Endothelial cell of umbilical vein (primary cell): ENCODE results near the gene SYTL4. TPM values are rescaled to one million over a fixed set of nuclear protein-coding genes. Genes with fewer than 3 reads are reported as not detected.
"Not testable (repeated sequence)": the region's sequence is repeated elsewhere in the genome, so short reads cannot be mapped to it uniquely, and the experiment has no call there.

Source experiments
- Bru-seq: library from RNA; stranded (reverse); fragments of 400-500 nt; gene quantifications from one replicate; lab custom pipeline; 2021; lab: Mats Ljungman, UMichigan
- BruChase-seq, 2 experiments: library from RNA; stranded (reverse); fragments of 400-500 nt; gene quantifications; one replicate each; lab custom pipeline; 2021; lab: Mats Ljungman, UMichigan
- BruUV-seq: library from RNA; stranded (reverse); fragments of 400-500 nt; replicated peaks from 2 replicates; lab custom pipeline; 2021; lab: Mats Ljungman, UMichigan
- CTCF ChIA-PET: fragments of 300-600, 350-600 bp; sonication (Branson Sonifier 250); formaldehyde crosslinking; loops from one replicate; lab custom pipeline; 2021; ENCODE audit warnings: antibody characterized with exemption, inconsistent platforms; lab: Charles Lee
- POLR2A ChIA-PET: fragments of 300-600, 350-600 bp; sonication (Branson Sonifier 250); formaldehyde crosslinking; loops from one replicate; lab custom pipeline; 2021; ENCODE audit warnings: antibody characterized with exemption, inconsistent platforms; lab: Charles Lee
- DNase-seq: peaks from one replicate; pipeline ENCODE4 v3.0.0-alpha.2; 2011; ENCODE audit warnings: low read depth, low spot score
- FAIRE-seq: peaks from 2 replicates; lab custom pipeline; 2011; peaks lifted over from hg19 to GRCh38; lab: Jason Lieb, UNC
- H2AFZ ChIP-seq: 2 replicates; pipeline ENCODE4 v1.6.0; 2012; ENCODE audit warnings: low read depth, low read length, control low read depth, inconsistent platforms
- H3K27ac ChIP-seq: 2 replicates; pipeline ENCODE4 v1.5.1; 2011; ENCODE audit warnings: low read depth, mild to moderate bottlenecking, control low read depth, low read length, moderate library complexity; ENCODE audit not compliant: insufficient read depth
- H3K27me3 ChIP-seq, 2 experiments: 2 replicates each; pipeline versions ENCODE4 v1.6.0 to v1.6.1; 2011; ENCODE audit warnings: low read length in 2 of 2, mixed read lengths in 1 of 2; ENCODE audit not compliant: control insufficient read depth in 2 of 2, insufficient read depth in 2 of 2
- H3K36me3 ChIP-seq, 2 experiments: 2 replicates in 1 of 2; 3 replicates in 1 of 2; pipeline ENCODE4 v1.5.1; 2011; ENCODE audit warnings: low read length in 2 of 2, mild to moderate bottlenecking in 1 of 2, moderate library complexity in 1 of 2; ENCODE audit not compliant: control insufficient read depth in 2 of 2, insufficient read depth in 2 of 2; ENCODE audit errors: extremely low read depth in 1 of 2
- H3K4me1 ChIP-seq: 3 replicates; pipeline ENCODE4 v1.5.1; 2011; ENCODE audit warnings: mild to moderate bottlenecking, low read length; ENCODE audit not compliant: control insufficient read depth, insufficient read depth; ENCODE audit errors: extremely low read depth
- H3K4me2 ChIP-seq: 2 replicates; pipeline ENCODE4 v1.6.1; 2011; ENCODE audit warnings: low read length, control low read depth, mixed read lengths; ENCODE audit not compliant: insufficient read depth
- H3K4me3 ChIP-seq, 3 experiments: fragments of 200-600 bp in 1 of 3; sonication (generic), shearing (Covaris generic) in 1 of 3; replicated peaks in 1 of 3; 2 replicates each; pipeline ENCODE4 v1.5.1; 2011 to 2016; ENCODE audit warnings: control low read depth in 3 of 3, low read length in 3 of 3, mild to moderate bottlenecking in 2 of 3, inconsistent platforms in 1 of 3, low read depth in 1 of 3, moderate library complexity in 1 of 3; ENCODE audit not compliant: insufficient read depth in 1 of 3
- H3K79me2 ChIP-seq: 2 replicates; pipeline ENCODE4 v1.6.0; 2012; ENCODE audit warnings: low read length, inconsistent platforms; ENCODE audit not compliant: control insufficient read depth, insufficient read depth
- H3K9ac ChIP-seq: replicated peaks from 2 replicates; pipeline ENCODE3; 2011; ENCODE audit warnings: low read length, control low read depth; ENCODE audit not compliant: insufficient read depth; ENCODE audit errors: extremely low read depth
- H3K9me1 ChIP-seq: replicated peaks from 3 replicates; pipeline ENCODE4 v1.6.0; 2011; ENCODE audit warnings: mild to moderate bottlenecking, low read length; ENCODE audit not compliant: control insufficient read depth, insufficient read depth; ENCODE audit errors: extremely low read depth
- H3K9me3 ChIP-seq: replicated peaks from 2 replicates; pipeline ENCODE4 v1.5.1; 2012; ENCODE audit warnings: low read length, inconsistent platforms; ENCODE audit not compliant: control insufficient read depth, insufficient read depth
- H4K20me1 ChIP-seq: replicated peaks from 2 replicates; pipeline ENCODE3; 2011; ENCODE audit warnings: mild to moderate bottlenecking, low read length; ENCODE audit not compliant: control insufficient read depth, insufficient read depth; ENCODE audit errors: extremely low read depth
- EZH2 ChIP-seq: IDR thresholded peaks from 2 replicates; pipeline ENCODE4 v1.6.1; 2012; ENCODE audit warnings: borderline replicate concordance, low read depth, mild to moderate bottlenecking, moderate library complexity, low read length, inconsistent platforms; ENCODE audit not compliant: severe bottlenecking
- FOS ChIP-seq: IDR thresholded peaks from 2 replicates; pipeline ENCODE4 v1.6.1; 2011; ENCODE audit warnings: mild to moderate bottlenecking, low read length, moderate library complexity, borderline replicate concordance; ENCODE audit not compliant: insufficient read depth
- GATA2 ChIP-seq: IDR thresholded peaks from 2 replicates; pipeline ENCODE4 v1.7.0; 2011; ENCODE audit warnings: low read depth, mild to moderate bottlenecking, moderate library complexity, mixed read lengths, low read length; ENCODE audit not compliant: insufficient read length, insufficient read depth
- JUN ChIP-seq: IDR thresholded peaks from 2 replicates; pipeline ENCODE4 v1.6.1; 2011; ENCODE audit warnings: borderline replicate concordance, low read depth; ENCODE audit not compliant: insufficient read length, insufficient read depth
- MAX ChIP-seq: IDR thresholded peaks from 2 replicates; pipeline ENCODE4 v1.6.1; 2011; ENCODE audit not compliant: insufficient read depth, insufficient read length
- MYC ChIP-seq: IDR thresholded peaks from one replicate; pipeline ENCODE4 v1.6.1; 2011; ENCODE audit warnings: mild to moderate bottlenecking, low read depth, low read length
- POLR2A ChIP-seq: IDR thresholded peaks from 2 replicates; pipeline ENCODE4 v1.6.1; 2012; ENCODE audit warnings: low read depth, mild to moderate bottlenecking, control low read depth, low read length
- POLR2AphosphoS5 ChIP-seq: IDR thresholded peaks from 2 replicates; pipeline ENCODE4 v1.6.1; 2012; ENCODE audit warnings: low read depth, mild to moderate bottlenecking, control low read depth, low read length, moderate library complexity; ENCODE audit not compliant: insufficient read depth
- dilution Hi-C: fragments of 300-500 bp; cut with MboI; formaldehyde crosslinking; loops from one replicate; pipeline ENCODE4 v1.15.0; 2019; ENCODE audit warnings: low sequenced_read_pairs; ENCODE audit not compliant: extremely low pct_ligation_motif_present
- intact Hi-C: fragments of 100-400 bp; cut with micrococcal nuclease; formaldehyde crosslinking; loops from one replicate; pipeline ENCODE4 v1.10.0; 2022
- long read RNA-seq: library from polyadenylated mRNA; stranded (forward); transcript quantifications from one replicate; pipeline ENCODE4 v2.0.0, GENCODE V29; 2021
- polyA minus RNA-seq, 3 experiments: library from RNA; depleted of rRNA, polyadenylated mRNA; stranded (reverse); fragments of >200 nt; gene quantifications; 1 replicate in 1 of 3; 2 replicates in 2 of 3; pipeline ENCODE4 v1.2.3, GENCODE V29; 2011
- polyA plus RNA-seq, 4 experiments: library from polyadenylated mRNA; depleted of rRNA in 3 of 4; stranded (reverse) in 3 of 4; unstranded in 1 of 4; fragments of >200 nt; gene quantifications; 2 replicates each; pipeline versions ENCODE4 v1.2.1 to v1.2.3, GENCODE V29; 2011 to 2012; ENCODE audit warnings: missing spikeins in 1 of 4
- total RNA-seq: library from RNA; stranded (reverse); gene quantifications from 2 replicates; pipeline ENCODE4 v1.2.3, GENCODE V29; 2021
- TF ChIP-seq, protein P1 (sequence below), 2 donors: IDR thresholded peaks; 1 replicate in 1 of 2; 2 replicates in 1 of 2; pipeline ENCODE4 v1.5.1; 2011; ENCODE audit warnings: low read length in 2 of 2, mild to moderate bottlenecking in 2 of 2, moderate library complexity in 2 of 2, control low read depth in 1 of 2, inconsistent platforms in 1 of 2, low read depth in 1 of 2; ENCODE audit not compliant: insufficient read depth in 1 of 2; ENCODE audit errors: extremely low read depth in 1 of 2

Gene SYTL4
- total RNA-seq = 18.4 and 25.6 TPM in 2 replicates
- 8.1 and 44.1 TPM in 2 replicates for polyA plus RNA-seq
- polyA plus RNA-seq (2011; cell fraction: cytosol; rRNA removed) = 11.5 and 12.7 TPM in 2 replicates
- polyA plus RNA-seq (2011; cell fraction: nucleus; rRNA removed) = 37.0 and 62.6 TPM in 2 replicates
- 27.8 and 36.1 TPM in 2 replicates for polyA plus RNA-seq (2012)
- polyA minus RNA-seq = 21.4 TPM in 2 replicates
- polyA minus RNA-seq (2011; cell fraction: cytosol; rRNA and poly(A)+ RNA removed) = 8.8 TPM
- polyA minus RNA-seq (2011; cell fraction: nucleus; rRNA and poly(A)+ RNA removed) = 21.5 and 26.0 TPM in 2 replicates
- percentile 71 among the genes with signal in this experiment for Bru-seq, nascent RNA
- percentile 83 among the genes with signal in this experiment for BruChase-seq, experiment 1, labeled RNA remaining after a 6-hour chase
- BruChase-seq, experiment 2, labeled RNA remaining after a 2-hour chase = percentile 86 among the genes with signal in this experiment
- long read RNA-seq, partial matches to known transcripts = 7 of 46 reads
- long read RNA-seq, other reads (novel, unspliced or antisense) = 33 of 46 reads

GRCh38 chrX:100731441-100732281, at the start of gene SYTL4:
SYTL4 (minus strand) TSS chrX:100732121; CDS start chrX:100702037, 30,084 bp downstream.
- Histone ChIP-seq H3K4me2 (peak within 1 kb of the TSS; percentile 80), H3K27me3 (no peaks in the 10 kb centered on the region), H3K9me1 (no peaks in the 10 kb centered on the region), H2AFZ (peak within 1 kb of the TSS; percentile 73), H3K4me3 (peak within 1 kb of the TSS; percentile 71 to 74 (median 71)), H3K36me3 (no peaks in the 10 kb centered on the region), H3K27ac (peak within 1 kb of the TSS; percentile 35), H3K9ac (peak within 1 kb of the TSS; percentile 77), H4K20me1 (no peaks in the 10 kb centered on the region), H3K79me2 (peaks cover 34% of the 10 kb centered on the region), H3K4me1 (peaks cover 16% of the 10 kb centered on the region), H3K9me3 (no peaks in the 10 kb centered on the region)
- TSS peak; percentile 30 for BruUV-seq
- CTCF ChIA-PET = interaction anchor here (0.6 to 5.3 kb wide), 7 partner anchors 11 to 60 kb away, joined by 3 to 57 read pairs (median 5); no protein-coding TSS in a partner anchor
- DNase-seq = peak; percentile 57
- intact Hi-C loops (loop anchor here (1.0 to 5.0 kb wide), 3 partner anchors 14 to 44 kb away; no protein-coding TSS in a partner anchor), dilution Hi-C loops (no loop called here)
- TF ChIP-seq POLR2A (no peak), EZH2 (no peak), MAX (no peak), FOS (no peak), MYC (no peak), POLR2AphosphoS5 (no peak), JUN (no peak), GATA2 (no peak)
- TF ChIP-seq, protein P1, sequence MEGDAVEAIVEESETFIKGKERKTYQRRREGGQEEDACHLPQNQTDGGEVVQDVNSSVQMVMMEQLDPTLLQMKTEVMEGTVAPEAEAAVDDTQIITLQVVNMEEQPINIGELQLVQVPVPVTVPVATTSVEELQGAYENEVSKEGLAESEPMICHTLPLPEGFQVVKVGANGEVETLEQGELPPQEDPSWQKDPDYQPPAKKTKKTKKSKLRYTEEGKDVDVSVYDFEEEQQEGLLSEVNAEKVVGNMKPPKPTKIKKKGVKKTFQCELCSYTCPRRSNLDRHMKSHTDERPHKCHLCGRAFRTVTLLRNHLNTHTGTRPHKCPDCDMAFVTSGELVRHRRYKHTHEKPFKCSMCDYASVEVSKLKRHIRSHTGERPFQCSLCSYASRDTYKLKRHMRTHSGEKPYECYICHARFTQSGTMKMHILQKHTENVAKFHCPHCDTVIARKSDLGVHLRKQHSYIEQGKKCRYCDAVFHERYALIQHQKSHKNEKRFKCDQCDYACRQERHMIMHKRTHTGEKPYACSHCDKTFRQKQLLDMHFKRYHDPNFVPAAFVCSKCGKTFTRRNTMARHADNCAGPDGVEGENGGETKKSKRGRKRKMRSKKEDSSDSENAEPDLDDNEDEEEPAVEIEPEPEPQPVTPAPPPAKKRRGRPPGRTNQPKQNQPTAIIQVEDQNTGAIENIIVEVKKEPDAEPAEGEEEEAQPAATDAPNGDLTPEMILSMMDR (IDR thresholded peaks at IDR 0.05; ENCODE audit: extremely low read depth in 1 of 2, insufficient read depth in 1 of 2, low read depth in 1 of 2, low read length in 2 of 2) = no peak
- POLR2A ChIA-PET = interaction anchor here (0.9 to 1.7 kb wide), 2 partner anchors 12 to 23 kb away, joined by 3 read pairs; no protein-coding TSS in a partner anchor
- FAIRE-seq = peak; percentile 70

DNA sequence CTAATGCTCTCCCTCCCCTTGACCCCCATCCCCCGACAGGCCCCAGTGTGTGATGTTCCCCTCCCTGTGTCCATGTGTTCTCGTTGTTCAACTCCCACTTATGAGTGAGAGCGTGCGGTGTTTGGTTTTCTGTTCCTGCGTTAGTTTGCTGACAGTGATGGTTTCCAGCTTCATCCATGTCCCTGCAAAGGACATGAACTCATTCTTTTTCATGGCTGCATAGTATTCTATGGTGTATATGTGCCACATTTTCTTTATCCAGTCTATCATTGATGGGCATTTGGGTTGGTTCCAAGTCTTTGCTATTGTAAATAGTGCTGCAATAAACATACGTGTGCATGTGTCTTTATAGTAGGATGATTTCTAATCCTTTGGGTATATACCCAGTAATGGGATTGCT, 37.5 kb upstream of the SYTL4 start:
- H3K27ac ChIP-seq, intact Hi-C loops, POLR2A ChIA-PET, H3K9me3 ChIP-seq, FAIRE-seq, H3K9ac ChIP-seq, H3K27me3 ChIP-seq, H3K4me1 ChIP-seq, BruUV-seq, H3K79me2 ChIP-seq, H3K4me3 ChIP-seq, H3K36me3 ChIP-seq, H2AFZ ChIP-seq, H3K9me1 ChIP-seq, dilution Hi-C loops, H3K4me2 ChIP-seq, H4K20me1 ChIP-seq, DNase-seq: not testable (repeated sequence)
- CTCF ChIA-PET = interaction anchor here (1.2 to 3.9 kb wide), 20 partner anchors 8 to 259 kb away, joined by 3 to 374 read pairs (median 11); no protein-coding TSS in a partner anchor
